Measurements from ENCODE around the gene SLC34A3. TPM values are rescaled to one million over a fixed set of nuclear protein-coding genes. Genes with fewer than 3 reads are reported as not detected.
A peak's percentile ranks its signal among the peaks of the same experiment; 100 is the strongest.

Gene SLC34A3
- total and polyA plus RNA-seq, 2 donors (not counting 1 experiment from before 2014, with no cell fraction given): not detected

GRCh38 chr9:137234758-137235423, 4.2 kb downstream of the SLC34A3 start:
- Histone ChIP-seq H3K27ac (ENCODE audit: low read length in 2 of 2) (no peak overlapping the region), H3K4me2 (replicated peaks; ENCODE audit: low read depth, low read length, poor library complexity, severe bottlenecking) (peak overlapping the region; percentile 72), H3K4me3 (ENCODE audit: control extremely low read depth in 1 of 5, extremely low read depth in 1 of 5, insufficient read depth in 1 of 5, low read depth in 2 of 5, low read length in 4 of 5) (no peak overlapping the region), H3K27me3 (replicated peaks in 1 of 4; ENCODE audit: control extremely low read depth in 1 of 4, control insufficient read depth in 3 of 4, insufficient read depth in 4 of 4, low read length in 3 of 4) (peaks cover 0 to 12% (median 0%) of the 10 kb centered on the region in 4 experiments), H3K36me3 (replicated peaks in 1 of 2; ENCODE audit: control extremely low read depth in 1 of 2, control insufficient read depth in 1 of 2, extremely low read depth in 1 of 2, insufficient read depth in 2 of 2, low read length in 1 of 2) (no peaks in the 10 kb centered on the region), H3K9ac (ENCODE audit: low read length) (no peak overlapping the region), H2AFZ (ENCODE audit: insufficient read depth, low read depth, low read length, poor library complexity, severe bottlenecking) (no peak overlapping the region), H3K4me1 (ENCODE audit: control insufficient read depth in 2 of 2, insufficient read depth in 2 of 2, low read length in 2 of 2) (peaks cover 36 to 59% of the 10 kb centered on the region in 2 donors), H3K9me3 (ENCODE audit: control extremely low read depth in 1 of 3, control insufficient read depth in 2 of 3, insufficient read depth in 1 of 3, low read length in 2 of 3) (peaks cover 0 to 3% (median 0%) of the 10 kb centered on the region in 3 donors), H4K20me1 (ENCODE audit: control insufficient read depth, insufficient read depth, low read length, poor library complexity, severe bottlenecking) (peaks cover 22% of the 10 kb centered on the region), H3K79me2 (ENCODE audit: control insufficient read depth, insufficient read depth, low read length) (peaks cover 29% of the 10 kb centered on the region)
- Mint-ChIP-seq H3K4me1 (peaks cover 35% of the 10 kb centered on the region), H3K27ac (peak overlapping the region; percentile 50), H3K9me3 (ENCODE audit: insufficient read depth) (no peaks in the 10 kb centered on the region), H3K27me3 (no peaks in the 10 kb centered on the region), H3K4me3 (peak overlapping the region; percentile 65)
- DNase-seq (peak; percentile 70), ATAC-seq (ENCODE audit: low read depth) (peak; percentile 48)
- whole genome bisulfite sequencing (ENCODE audit: insufficient coverage): 46% methylated on average over 15 of the region's 18 CpGs
- intact Hi-C loops (cut with micrococcal nuclease): no loop called here
- ChIA-PET CTCF (interaction anchor here (0.9 to 8.9 kb wide), 9 partner anchors 10 to 188 kb away, joined by 3 to 76 read pairs (median 3); partner anchors contain the start of genes CYSRT1, RNF208, RNF224 and SAPCD2), POLR2A (interaction anchor here (0.6 to 1.0 kb wide), 3 partner anchors 11 to 107 kb away, joined by 3 to 10 read pairs (median 3); partner anchors contain the start of gene CYSRT1)
- no peak for TF ChIP-seq EZH2 (IDR thresholded peaks at IDR 0.05; ENCODE audit: borderline replicate concordance, insufficient read depth, low read depth, low read length, poor library complexity, severe bottlenecking)
- TF ChIP-seq, protein P1, sequence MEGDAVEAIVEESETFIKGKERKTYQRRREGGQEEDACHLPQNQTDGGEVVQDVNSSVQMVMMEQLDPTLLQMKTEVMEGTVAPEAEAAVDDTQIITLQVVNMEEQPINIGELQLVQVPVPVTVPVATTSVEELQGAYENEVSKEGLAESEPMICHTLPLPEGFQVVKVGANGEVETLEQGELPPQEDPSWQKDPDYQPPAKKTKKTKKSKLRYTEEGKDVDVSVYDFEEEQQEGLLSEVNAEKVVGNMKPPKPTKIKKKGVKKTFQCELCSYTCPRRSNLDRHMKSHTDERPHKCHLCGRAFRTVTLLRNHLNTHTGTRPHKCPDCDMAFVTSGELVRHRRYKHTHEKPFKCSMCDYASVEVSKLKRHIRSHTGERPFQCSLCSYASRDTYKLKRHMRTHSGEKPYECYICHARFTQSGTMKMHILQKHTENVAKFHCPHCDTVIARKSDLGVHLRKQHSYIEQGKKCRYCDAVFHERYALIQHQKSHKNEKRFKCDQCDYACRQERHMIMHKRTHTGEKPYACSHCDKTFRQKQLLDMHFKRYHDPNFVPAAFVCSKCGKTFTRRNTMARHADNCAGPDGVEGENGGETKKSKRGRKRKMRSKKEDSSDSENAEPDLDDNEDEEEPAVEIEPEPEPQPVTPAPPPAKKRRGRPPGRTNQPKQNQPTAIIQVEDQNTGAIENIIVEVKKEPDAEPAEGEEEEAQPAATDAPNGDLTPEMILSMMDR (IDR thresholded peaks at IDR 0.05): no peak

Data from B cell (primary cell).